GM12892 (cell line): ENCODE measurements around the gene COL5A1.

Experiments used
- POLR2A ChIP-seq: IDR thresholded peaks from 2 replicates; pipeline ENCODE4 v1.6.1; 2011; ENCODE audit warnings: low read depth, low read length, control low read depth
- POLR2AphosphoS5 ChIP-seq: IDR thresholded peaks from 2 replicates; pipeline ENCODE4 v1.6.1; 2011; ENCODE audit warnings: low read depth, low read length, control low read depth

DNA sequence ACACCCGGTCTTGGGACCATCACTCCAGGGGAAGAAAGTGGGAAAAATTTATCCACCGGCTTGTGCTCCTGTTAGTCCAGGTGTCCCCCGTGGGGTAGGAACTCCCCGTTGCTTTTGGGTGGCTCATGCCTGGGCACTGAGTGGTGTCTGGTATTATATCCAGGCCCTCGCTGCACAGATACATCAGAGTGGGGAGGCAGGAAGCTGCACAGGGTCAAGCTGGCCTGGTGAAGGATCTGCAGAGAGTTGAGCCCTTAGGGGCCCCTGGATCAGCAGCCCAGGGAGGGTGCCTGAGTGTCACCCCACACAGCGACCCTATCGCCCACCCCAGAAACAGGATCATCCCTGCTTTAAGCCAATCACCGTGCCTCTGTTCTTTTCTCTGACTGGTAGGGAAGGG, 24.4 kb upstream of the COL5A1 start:
- TF ChIP-seq POLR2AphosphoS5, result no peak
- no peak for TF ChIP-seq POLR2A
